Adrenal gland (tissue), 5 donors: ENCODE results near the gene SPPL3.

Source experiments
- POLR2A ChIP-seq, 2 donors: fragments of 450-650 bp; IDR thresholded peaks; one replicate each; pipeline ENCODE4 v1.6.1; 2017; ENCODE audit warnings: antibody characterized with exemption in 2 of 2, mild to moderate bottlenecking in 2 of 2, moderate library complexity in 1 of 2
- TF ChIP-seq, protein P1 (sequence below), 6 experiments: fragments of 450-650 bp in 4 of 6; fragments of 200-600 bp in 2 of 6; sonication (generic) in 1 of 6; IDR thresholded peaks; 1 replicate in 5 of 6; 2 replicates in 1 of 6; pipeline versions ENCODE4 v1.5.1 to v1.8.0; 2016 to 2021; ENCODE audit warnings: antibody characterized with exemption in 6 of 6, mild to moderate bottlenecking in 2 of 6, moderate library complexity in 1 of 6
- donor health status: DM: no; HTN: no; CAD: no.

GRCh38 chr12:120884644-120885043 lies 19.5 kb downstream of the SPPL3 start:
- TF ChIP-seq, protein P1, sequence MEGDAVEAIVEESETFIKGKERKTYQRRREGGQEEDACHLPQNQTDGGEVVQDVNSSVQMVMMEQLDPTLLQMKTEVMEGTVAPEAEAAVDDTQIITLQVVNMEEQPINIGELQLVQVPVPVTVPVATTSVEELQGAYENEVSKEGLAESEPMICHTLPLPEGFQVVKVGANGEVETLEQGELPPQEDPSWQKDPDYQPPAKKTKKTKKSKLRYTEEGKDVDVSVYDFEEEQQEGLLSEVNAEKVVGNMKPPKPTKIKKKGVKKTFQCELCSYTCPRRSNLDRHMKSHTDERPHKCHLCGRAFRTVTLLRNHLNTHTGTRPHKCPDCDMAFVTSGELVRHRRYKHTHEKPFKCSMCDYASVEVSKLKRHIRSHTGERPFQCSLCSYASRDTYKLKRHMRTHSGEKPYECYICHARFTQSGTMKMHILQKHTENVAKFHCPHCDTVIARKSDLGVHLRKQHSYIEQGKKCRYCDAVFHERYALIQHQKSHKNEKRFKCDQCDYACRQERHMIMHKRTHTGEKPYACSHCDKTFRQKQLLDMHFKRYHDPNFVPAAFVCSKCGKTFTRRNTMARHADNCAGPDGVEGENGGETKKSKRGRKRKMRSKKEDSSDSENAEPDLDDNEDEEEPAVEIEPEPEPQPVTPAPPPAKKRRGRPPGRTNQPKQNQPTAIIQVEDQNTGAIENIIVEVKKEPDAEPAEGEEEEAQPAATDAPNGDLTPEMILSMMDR (IDR thresholded peaks at IDR 0.05): no peak
- no peak for TF ChIP-seq POLR2A (IDR thresholded peaks at IDR 0.05)
